Measurements from ENCODE around the gene HKDC1.

GRCh38 chr10:69214666-69215131, 5.4 kb upstream of the HKDC1 start:
- TF ChIP-seq CTCF (IDR thresholded peaks at IDR 0.05; ENCODE audit: insufficient read depth, low read length) (no peak), SPI1 (IDR thresholded peaks at IDR 0.05; ENCODE audit: borderline replicate concordance, low read depth) (no peak), REST (IDR thresholded peaks at IDR 0.05; ENCODE audit: insufficient replicate concordance, low read depth) (no peak), POLR2AphosphoS5 (IDR thresholded peaks at IDR 0.05; ENCODE audit: low read depth) (no peak)

All from HL-60 (cell line).